Measurements from ENCODE around the gene LRRC7.
"Not testable (repeated sequence)": the region's sequence is repeated elsewhere in the genome, so short reads cannot be mapped to it uniquely, and the experiment has no call there.

GRCh38 chr1:69962452-69962851, 394.7 kb downstream of the LRRC7 start:
- TF ChIP-seq CTCF (conservative IDR thresholded peaks at IDR 0.05; ENCODE audit: low read length); EZH2phosphoT487 (IDR thresholded peaks at IDR 0.05; ENCODE audit: borderline replicate concordance): not testable (repeated sequence)
